Ascending aorta (tissue), 2 donors: ENCODE data around the gene CEBPZ. TPM values are rescaled to one million over a fixed set of nuclear protein-coding genes. Genes with fewer than 3 reads are reported as not detected.

ENCODE experiments used
- DNase-seq, 2 donors: peaks; one replicate each; pipeline ENCODE4 v3.0.0-alpha.2; 2019; ENCODE audit warnings: low spot score in 2 of 2
- H3K27ac ChIP-seq, 2 donors: fragments of 200-600 bp; sonication (generic); one replicate each; pipeline ENCODE4 v1.5.1; 2016 to 2017; ENCODE audit warnings: mild to moderate bottlenecking in 1 of 2
- H3K27me3 ChIP-seq: fragments of 200-600 bp; sonication (generic); one replicate; pipeline ENCODE4 v1.5.1; 2017
- H3K36me3 ChIP-seq, 2 donors: fragments of 200-600 bp; sonication (generic); one replicate each; pipeline ENCODE4 v1.5.1; 2016
- H3K4me1 ChIP-seq, 2 donors: fragments of 200-600 bp; sonication (generic); one replicate each; pipeline ENCODE4 v1.5.1; 2016 to 2017; ENCODE audit warnings: mild to moderate bottlenecking in 1 of 2
- H3K4me3 ChIP-seq, 2 donors: fragments of 200-600 bp; sonication (generic); one replicate each; pipeline ENCODE4 v1.5.1; 2016 to 2017; ENCODE audit warnings: mild to moderate bottlenecking in 1 of 2
- H3K9me3 ChIP-seq, 2 donors: fragments of 200-600 bp; sonication (generic); one replicate each; pipeline ENCODE4 v1.5.1; 2016
- intact Hi-C: fragments of 100-400 bp; cut with DNase I; formaldehyde crosslinking; loops from one replicate; pipeline ENCODE4 v1.15.1; 2023
- total RNA-seq: library from RNA; depleted of rRNA; stranded (reverse); fragments of >200 nt; gene quantifications from one replicate; pipeline ENCODE4 v1.1.0, GENCODE V29; 2016
- TF ChIP-seq, protein P1 (sequence below), 3 experiments: fragments of 200-600 bp in 2 of 3; fragments of 450-650 bp in 1 of 3; sonication (generic) in 2 of 3; IDR thresholded peaks; one replicate each; pipeline ENCODE4 v1.5.1; 2016 to 2019; ENCODE audit warnings: antibody characterized with exemption in 3 of 3, mild to moderate bottlenecking in 1 of 3, moderate library complexity in 1 of 3

CEBPZ gene
- total RNA-seq, 1 donor from 2014 or later: 20.2 TPM

DNA sequence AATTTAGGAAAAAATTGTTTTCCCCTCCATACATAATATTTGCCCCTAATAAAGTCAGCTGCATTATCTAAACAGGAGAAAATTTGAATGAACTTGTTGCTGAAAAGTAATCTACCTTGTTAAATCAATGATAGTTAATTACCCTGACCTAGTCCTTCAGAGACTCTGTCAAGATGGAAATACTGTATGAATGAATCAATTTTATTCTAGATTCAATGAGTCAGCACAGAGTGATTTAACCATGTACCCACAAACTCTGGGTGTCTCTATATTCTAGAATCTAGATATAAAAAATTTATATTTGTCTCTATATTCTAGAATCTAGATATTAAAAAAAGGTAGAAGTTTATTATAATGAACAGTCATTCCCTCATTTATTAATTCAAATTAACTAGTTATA is 36.3 kb upstream of the CEBPZ start:
- no peak overlapping the region for H3K27ac ChIP-seq
- intact Hi-C loops: no loop called here
- H3K27me3 ChIP-seq: no peaks in the 10 kb centered on the region
- DNase-seq: no peak
- H3K9me3 ChIP-seq: no peaks in the 10 kb centered on the region
- H3K36me3 ChIP-seq: peaks cover 30 to 43% of the 10 kb centered on the region in 2 donors
- no peak overlapping the region for H3K4me3 ChIP-seq
- TF ChIP-seq, protein P1, sequence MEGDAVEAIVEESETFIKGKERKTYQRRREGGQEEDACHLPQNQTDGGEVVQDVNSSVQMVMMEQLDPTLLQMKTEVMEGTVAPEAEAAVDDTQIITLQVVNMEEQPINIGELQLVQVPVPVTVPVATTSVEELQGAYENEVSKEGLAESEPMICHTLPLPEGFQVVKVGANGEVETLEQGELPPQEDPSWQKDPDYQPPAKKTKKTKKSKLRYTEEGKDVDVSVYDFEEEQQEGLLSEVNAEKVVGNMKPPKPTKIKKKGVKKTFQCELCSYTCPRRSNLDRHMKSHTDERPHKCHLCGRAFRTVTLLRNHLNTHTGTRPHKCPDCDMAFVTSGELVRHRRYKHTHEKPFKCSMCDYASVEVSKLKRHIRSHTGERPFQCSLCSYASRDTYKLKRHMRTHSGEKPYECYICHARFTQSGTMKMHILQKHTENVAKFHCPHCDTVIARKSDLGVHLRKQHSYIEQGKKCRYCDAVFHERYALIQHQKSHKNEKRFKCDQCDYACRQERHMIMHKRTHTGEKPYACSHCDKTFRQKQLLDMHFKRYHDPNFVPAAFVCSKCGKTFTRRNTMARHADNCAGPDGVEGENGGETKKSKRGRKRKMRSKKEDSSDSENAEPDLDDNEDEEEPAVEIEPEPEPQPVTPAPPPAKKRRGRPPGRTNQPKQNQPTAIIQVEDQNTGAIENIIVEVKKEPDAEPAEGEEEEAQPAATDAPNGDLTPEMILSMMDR (IDR thresholded peaks at IDR 0.05): no peak
- H3K4me1 ChIP-seq: no peaks in the 10 kb centered on the region

DNA sequence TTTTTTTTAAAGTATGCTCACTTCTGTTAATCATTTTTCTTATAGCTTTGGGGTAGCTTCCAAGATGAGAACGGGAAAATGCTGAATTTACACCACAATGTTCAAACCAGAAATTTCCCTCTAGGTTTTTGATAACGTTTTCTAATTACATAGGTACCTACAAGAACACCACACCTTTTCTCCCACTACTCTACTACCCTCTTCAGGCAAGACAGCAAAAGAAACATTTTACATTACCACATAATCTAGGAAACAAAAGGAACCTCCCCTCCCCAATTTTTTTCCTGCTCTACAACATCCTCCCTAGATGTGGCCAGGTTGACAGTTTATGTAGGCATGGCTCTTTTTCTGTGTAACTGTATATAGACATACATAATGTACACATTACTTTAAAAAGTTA is 32.4 kb upstream of the CEBPZ start:
- TF ChIP-seq, protein P1 (IDR thresholded peaks at IDR 0.05): no peak

DNA sequence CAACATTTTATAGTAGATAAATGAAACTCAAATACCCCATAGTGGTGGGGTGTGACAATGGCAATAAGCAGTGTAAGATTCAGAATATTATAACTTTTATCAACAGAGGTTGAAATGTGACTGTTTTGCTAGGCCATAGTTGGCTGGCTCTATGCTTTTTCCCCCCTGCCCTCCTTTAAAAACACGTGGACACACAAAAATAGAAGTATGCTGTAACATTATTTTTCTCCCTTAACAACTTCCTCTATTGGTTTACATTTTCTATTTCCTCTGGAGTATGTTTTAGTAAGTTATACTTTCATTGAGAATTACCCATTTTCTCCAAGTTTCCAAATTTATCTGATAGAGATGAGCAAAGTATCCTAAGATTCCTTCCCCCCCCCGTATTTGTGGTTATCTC is 31.1 kb upstream of the CEBPZ start:
- Histone ChIP-seq H3K4me1 (no peaks in the 10 kb centered on the region), H3K36me3 (peaks cover 24 to 34% of the 10 kb centered on the region in 2 donors), H3K9me3 (no peaks in the 10 kb centered on the region), H3K4me3 (no peak overlapping the region), H3K27me3 (no peaks in the 10 kb centered on the region), H3K27ac (no peak overlapping the region)
- no peak for DNase-seq
- TF ChIP-seq, protein P1 (IDR thresholded peaks at IDR 0.05): no peak
- intact Hi-C loops: no loop called here

More for the DNA sequence above, 32.4 kb upstream of the CEBPZ start:
- H3K4me3 ChIP-seq: no peak overlapping the region
- H3K27me3 ChIP-seq: no peaks in the 10 kb centered on the region
- no peaks in the 10 kb centered on the region for H3K4me1 ChIP-seq
- intact Hi-C loops: no loop called here
- no peaks in the 10 kb centered on the region for H3K9me3 ChIP-seq
- no peak for DNase-seq
- peaks cover 27 to 37% of the 10 kb centered on the region in 2 donors for H3K36me3 ChIP-seq
- no peak overlapping the region for H3K27ac ChIP-seq

DNA sequence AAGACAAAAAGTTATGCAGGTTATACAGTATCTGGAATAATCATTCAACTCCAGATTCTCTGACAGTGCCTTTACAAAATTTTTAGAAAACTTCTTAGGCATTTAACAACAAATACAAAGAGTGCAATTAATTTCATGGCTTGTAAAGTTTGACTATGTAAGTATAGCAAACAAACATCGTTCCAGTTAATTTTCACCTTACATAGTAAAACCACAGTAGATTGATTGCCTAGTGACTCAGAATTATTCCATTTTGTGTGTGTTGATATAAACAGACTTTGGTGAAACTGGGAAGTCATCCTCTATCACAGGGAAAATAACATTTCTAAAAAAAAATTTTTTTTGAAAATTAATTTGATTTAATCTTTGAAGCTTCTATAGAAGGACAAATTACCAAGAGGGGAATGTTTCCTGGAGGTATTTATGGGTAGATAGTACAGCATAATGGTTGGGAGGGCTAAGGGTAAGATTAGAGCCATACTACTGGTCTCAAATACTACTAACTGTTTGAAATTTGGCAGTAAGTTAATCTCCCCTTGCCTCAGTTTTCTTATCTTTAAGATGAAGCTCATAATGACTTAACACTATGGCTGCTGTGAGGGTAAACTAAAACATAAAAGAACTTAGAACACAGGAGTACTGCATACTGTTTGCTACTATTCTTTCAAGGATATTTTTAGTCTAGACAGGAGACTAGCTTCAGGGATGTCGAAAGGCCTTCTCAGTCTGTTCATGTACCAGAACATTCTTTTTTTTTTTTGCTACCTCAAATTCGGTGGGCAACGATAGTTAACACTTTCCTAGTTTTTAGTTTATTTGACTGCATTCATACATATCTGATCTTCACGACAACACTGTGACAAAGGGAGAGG is 19.7 kb upstream of the CEBPZ start:
- Histone ChIP-seq H3K4me3 (no peak overlapping the region), H3K36me3 (peaks cover 33 to 64% of the 10 kb centered on the region in 2 donors), H3K27me3 (no peaks in the 10 kb centered on the region), H3K27ac (peak overlapping the region in 1 of 2 donors; percentile 15), H3K9me3 (no peaks in the 10 kb centered on the region), H3K4me1 (no peaks in the 10 kb centered on the region)
- TF ChIP-seq, protein P1 (IDR thresholded peaks at IDR 0.05): no peak
- intact Hi-C loops: no loop called here
- DNase-seq: no peak

DNA sequence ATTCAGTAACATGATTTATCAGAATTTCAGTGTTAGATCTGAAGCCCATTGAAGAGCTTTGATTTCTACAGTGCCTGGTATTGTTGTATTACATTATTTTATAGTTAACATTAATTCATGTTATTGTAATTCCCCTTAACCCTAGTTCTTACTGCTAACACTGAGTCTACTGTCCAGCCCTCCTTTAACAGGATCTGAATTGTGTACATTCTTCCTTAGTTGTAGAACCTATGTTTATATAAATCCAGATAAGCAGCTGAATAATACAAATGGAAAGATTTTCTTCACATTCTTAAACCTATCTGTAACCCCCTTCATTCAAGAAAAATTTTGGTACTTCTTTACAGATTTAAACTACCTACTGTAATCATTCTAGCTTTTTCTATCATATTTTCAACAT is 14.8 kb upstream of the CEBPZ start:
- TF ChIP-seq, protein P1 (IDR thresholded peaks at IDR 0.05): no peak
- no peak for DNase-seq
- no peak overlapping the region for H3K4me3 ChIP-seq
- no peaks in the 10 kb centered on the region for H3K4me1 ChIP-seq
- intact Hi-C loops: no loop called here
- no peaks in the 10 kb centered on the region for H3K27me3 ChIP-seq
- no peaks in the 10 kb centered on the region for H3K9me3 ChIP-seq
- H3K36me3 ChIP-seq: peaks cover 35 to 61% of the 10 kb centered on the region in 2 donors
- no peak overlapping the region for H3K27ac ChIP-seq
